ENCODE measurements around the gene ZRANB1. TPM values are rescaled to one million over a fixed set of nuclear protein-coding genes. Genes with fewer than 3 reads are reported as not detected.

Gene ZRANB1
- total and polyA plus RNA-seq, 8 donors, result 4.3 to 12.2 (median 7.7) TPM

DNA sequence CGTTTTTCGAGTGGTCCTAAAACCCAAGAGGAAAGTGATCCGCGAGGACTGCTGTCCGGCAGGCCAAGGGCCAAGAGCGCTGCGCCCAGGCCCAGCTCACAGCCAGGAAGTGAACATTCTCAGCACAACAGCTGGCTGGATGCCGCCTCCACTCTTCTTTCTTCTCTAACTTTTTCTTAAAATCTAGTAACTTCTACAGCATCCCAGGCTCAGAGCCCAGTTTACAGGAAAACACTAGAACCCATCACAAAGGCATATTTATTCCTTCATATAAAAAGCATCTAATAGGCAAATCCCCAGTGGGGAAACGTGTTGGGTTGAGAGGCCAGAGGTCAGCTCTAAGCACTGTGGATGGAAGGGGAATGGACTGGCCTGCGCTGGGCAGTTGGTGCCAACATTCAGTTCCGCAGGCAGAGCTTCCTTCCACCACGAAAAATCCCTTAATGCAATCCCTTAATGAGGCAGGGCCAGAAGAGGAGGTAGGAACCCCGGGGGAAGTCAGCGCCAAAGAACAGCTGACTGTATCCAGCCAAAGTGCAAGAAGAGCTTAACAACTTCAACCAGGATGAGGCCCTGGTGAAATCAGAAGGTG, 74.8 kb downstream of the ZRANB1 start:
- no peaks in the 10 kb centered on the region for H3K9me3 ChIP-seq

DNA sequence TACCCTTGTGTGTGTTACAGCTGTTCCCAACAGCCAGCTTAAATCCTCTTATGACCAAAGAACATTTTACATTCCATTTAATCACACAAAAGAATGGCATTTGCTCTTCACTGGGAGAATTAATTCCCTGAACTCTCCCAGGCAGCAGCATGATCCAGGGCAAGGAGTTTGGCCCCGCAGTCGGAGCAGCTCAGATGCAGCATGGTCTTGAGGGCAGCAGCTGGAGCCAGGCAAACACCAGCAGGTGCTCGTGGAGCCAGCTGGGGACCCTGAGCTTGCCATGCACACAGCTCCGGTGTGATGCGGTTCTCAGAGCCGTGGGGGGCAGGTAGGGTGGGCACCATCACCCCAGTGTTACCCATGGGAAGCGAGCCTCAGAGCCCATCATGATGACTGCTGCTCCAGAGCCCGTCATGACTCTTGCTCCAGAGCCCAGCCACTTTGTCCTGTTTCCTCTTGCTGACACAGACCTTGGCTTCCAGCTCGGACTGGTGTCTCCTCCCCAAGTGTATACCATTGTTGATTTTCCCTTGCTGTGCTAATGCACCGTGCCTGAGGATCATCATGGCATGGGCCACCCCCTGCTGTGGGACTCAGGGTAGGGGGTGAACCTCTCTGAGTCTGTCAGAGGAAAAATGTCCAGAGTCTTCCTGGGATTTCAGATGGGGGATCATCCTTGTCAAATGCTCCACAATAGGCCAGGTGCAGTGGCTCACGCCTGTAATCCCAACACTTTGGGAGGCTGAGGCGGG, 75.8 kb downstream of the ZRANB1 start:
- peak in 2 of 6 donors; percentile 14 to 35 for DNase-seq
- no peak for FAIRE-seq
- no peak overlapping the region for H3K4me3 ChIP-seq
- H3K9me3 ChIP-seq, result no peaks in the 10 kb centered on the region
- no peak for TF ChIP-seq CTCF (IDR thresholded peaks at IDR 0.05)
- H3K36me3 ChIP-seq, result no peaks in the 10 kb centered on the region
- ATAC-seq, result no peak
- no peak overlapping the region for H3K27ac ChIP-seq
- WGBS, 2 donors, result 76 to 81% methylated on average over 12 of the region's 12 CpGs
- no peaks in the 10 kb centered on the region for H3K27me3 ChIP-seq
- peaks cover 6 to 15% (median 11%) of the 10 kb centered on the region in 3 donors for H3K4me1 ChIP-seq
- intact Hi-C loops (cut with DNase I), result no loop called here

More for the DNA sequence above, 74.8 kb downstream of the ZRANB1 start:
- ATAC-seq, result peak in 2 of 4 donors; percentile 8 to 18
- FAIRE-seq, result no peak
- no peaks in the 10 kb centered on the region for H3K36me3 ChIP-seq
- H3K4me3 ChIP-seq, result no peak overlapping the region
- intact Hi-C loops (cut with DNase I), result no loop called here
- DNase-seq, result peak in 2 of 6 donors; percentile 27
- H3K27me3 ChIP-seq, result no peaks in the 10 kb centered on the region
- 71 to 79% methylated on average over 14 of the region's 14 CpGs for WGBS, 2 donors
- peak overlapping the region in 2 of 4 donors; percentile 7 to 17 for H3K27ac ChIP-seq
- TF ChIP-seq CTCF (IDR thresholded peaks at IDR 0.05), result no peak
- peaks cover 0 to 6% (median under 1%) of the 10 kb centered on the region in 3 donors for H3K4me1 ChIP-seq

DNA sequence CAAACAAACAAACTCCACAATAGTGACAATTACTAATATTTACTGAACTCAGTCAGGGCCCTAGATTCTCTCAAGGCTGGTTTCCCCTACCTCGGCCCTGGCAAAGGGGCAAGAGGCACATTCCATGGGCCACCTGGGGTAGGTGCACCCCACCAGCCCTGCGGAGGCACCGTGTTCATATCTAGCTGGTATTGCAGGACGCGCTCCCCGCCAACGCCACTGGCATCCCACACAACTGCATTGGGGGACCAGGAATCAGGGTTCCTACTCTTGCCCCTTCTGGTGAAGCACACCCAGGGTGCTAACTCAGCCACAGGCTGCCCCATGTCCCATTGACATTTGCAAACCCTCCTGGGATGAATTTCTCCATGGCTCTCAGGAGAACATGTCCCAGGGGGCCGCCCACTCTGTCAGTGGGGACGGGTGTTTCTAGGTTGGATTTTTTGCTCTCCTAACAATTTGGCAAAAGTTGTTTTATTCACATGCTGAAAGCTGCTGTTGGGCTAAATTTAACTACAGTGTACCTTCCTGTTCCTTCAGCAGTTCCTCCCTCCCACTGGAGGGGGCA, 76.7 kb downstream of the ZRANB1 start:
- Histone ChIP-seq H3K9me3 (no peaks in the 10 kb centered on the region), H3K27ac (no peak overlapping the region), H3K27me3 (no peaks in the 10 kb centered on the region), H3K4me3 (no peak overlapping the region), H3K4me1 (peaks cover 15 to 24% (median 20%) of the 10 kb centered on the region in 3 donors), H3K36me3 (no peaks in the 10 kb centered on the region)
- intact Hi-C loops (cut with DNase I), result no loop called here
- DNase-seq, result peak in 2 of 6 donors; percentile 9 to 53
- ATAC-seq, result no peak
- FAIRE-seq, result no peak
- WGBS, 2 donors, result 92 to 93% methylated on average over 9 of the region's 9 CpGs
- TF ChIP-seq CTCF (IDR thresholded peaks at IDR 0.05), result no peak

DNA sequence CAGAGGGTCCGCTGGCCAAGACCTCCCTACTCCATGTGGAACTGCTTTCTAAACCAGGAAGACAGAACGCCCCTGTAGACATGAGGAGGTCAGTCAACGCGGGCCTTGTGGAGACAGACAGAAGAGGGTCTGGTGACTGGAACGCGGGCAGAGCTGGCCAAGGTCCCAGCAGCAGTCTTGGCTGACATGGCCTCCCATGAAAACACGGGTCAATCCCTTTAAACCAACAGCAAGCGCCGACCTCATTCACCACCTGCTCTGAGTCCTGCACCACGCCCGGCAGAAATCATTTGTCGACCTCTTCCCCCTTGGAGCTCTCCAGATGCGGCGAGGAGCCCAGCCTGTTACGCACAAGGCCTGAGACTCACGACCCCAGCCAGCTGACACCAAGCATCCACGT, 78.5 kb downstream of the ZRANB1 start:
- no peak for TF ChIP-seq CTCF (IDR thresholded peaks at IDR 0.05)
- 87 to 89% methylated on average over 17 of the region's 17 CpGs for WGBS, 2 donors
- DNase-seq, result peak in 2 of 6 donors; percentile 25 to 49
- ATAC-seq, result no peak
- Histone ChIP-seq H3K27me3 (no peaks in the 10 kb centered on the region), H3K27ac (no peak overlapping the region), H3K36me3 (no peaks in the 10 kb centered on the region), H3K9me3 (no peaks in the 10 kb centered on the region), H3K4me1 (peaks cover 26 to 31% (median 30%) of the 10 kb centered on the region in 3 donors), H3K4me3 (no peak overlapping the region)
- intact Hi-C loops (cut with DNase I), result no loop called here
- no peak for FAIRE-seq

All from pancreas (tissue), 10 donors.